Endothelial cell (in vitro differentiated cells): Measurements from ENCODE around the gene NCCRP1. TPM values are rescaled to one million over a fixed set of nuclear protein-coding genes. Genes with fewer than 3 reads are reported as not detected.

ENCODE experiments used
- DNase-seq: peaks from one replicate; pipeline ENCODE4 v3.0.0; 2021; ENCODE audit warnings: low spot score
- H3K27ac Mint-ChIP-seq: one replicate; pipeline ENCODE4 v1.8.0; 2021; ENCODE audit warnings: mixed read lengths, inconsistent platforms; ENCODE audit not compliant: unreplicated experiment
- H3K27me3 Mint-ChIP-seq: one replicate; pipeline ENCODE4 v1.8.0; 2021; ENCODE audit warnings: mild to moderate bottlenecking, moderate library complexity, mixed read lengths, inconsistent platforms; ENCODE audit not compliant: unreplicated experiment
- H3K36me3 Mint-ChIP-seq: one replicate; pipeline ENCODE4 v1.8.0; 2021; ENCODE audit warnings: mild to moderate bottlenecking, low read depth, mixed read lengths, inconsistent platforms; ENCODE audit not compliant: unreplicated experiment
- H3K4me1 Mint-ChIP-seq: one replicate; pipeline ENCODE4 v1.8.0; 2021; ENCODE audit warnings: mild to moderate bottlenecking, mixed read lengths, inconsistent platforms; ENCODE audit not compliant: unreplicated experiment
- H3K4me3 Mint-ChIP-seq: one replicate; pipeline ENCODE4 v1.8.0; 2021; ENCODE audit warnings: mild to moderate bottlenecking, mixed read lengths, inconsistent platforms; ENCODE audit not compliant: unreplicated experiment
- H3K9me3 Mint-ChIP-seq: one replicate; pipeline ENCODE4 v1.8.0; 2021; ENCODE audit warnings: mixed read lengths, inconsistent platforms; ENCODE audit not compliant: unreplicated experiment
- total RNA-seq: library from RNA; stranded (reverse); fragmentation: NEBNext Ultra II Directional; extraction: Animal tissue kit (Norgen Biotek cat#: 25700); gene quantifications from one replicate; pipeline ENCODE4 v1.2.1, GENCODE V29; 2021; ENCODE audit not compliant: unreplicated experiment
- TF ChIP-seq, protein P1 (sequence below): fragments of 200-600 bp; sonication (generic); IDR thresholded peaks from one replicate; pipeline ENCODE4 v1.5.0; 2021; ENCODE audit warnings: antibody characterized with exemption; ENCODE audit not compliant: unreplicated experiment

The NCCRP1 gene
- total RNA-seq, 1 donor from 2014 or later: not detected

DNA sequence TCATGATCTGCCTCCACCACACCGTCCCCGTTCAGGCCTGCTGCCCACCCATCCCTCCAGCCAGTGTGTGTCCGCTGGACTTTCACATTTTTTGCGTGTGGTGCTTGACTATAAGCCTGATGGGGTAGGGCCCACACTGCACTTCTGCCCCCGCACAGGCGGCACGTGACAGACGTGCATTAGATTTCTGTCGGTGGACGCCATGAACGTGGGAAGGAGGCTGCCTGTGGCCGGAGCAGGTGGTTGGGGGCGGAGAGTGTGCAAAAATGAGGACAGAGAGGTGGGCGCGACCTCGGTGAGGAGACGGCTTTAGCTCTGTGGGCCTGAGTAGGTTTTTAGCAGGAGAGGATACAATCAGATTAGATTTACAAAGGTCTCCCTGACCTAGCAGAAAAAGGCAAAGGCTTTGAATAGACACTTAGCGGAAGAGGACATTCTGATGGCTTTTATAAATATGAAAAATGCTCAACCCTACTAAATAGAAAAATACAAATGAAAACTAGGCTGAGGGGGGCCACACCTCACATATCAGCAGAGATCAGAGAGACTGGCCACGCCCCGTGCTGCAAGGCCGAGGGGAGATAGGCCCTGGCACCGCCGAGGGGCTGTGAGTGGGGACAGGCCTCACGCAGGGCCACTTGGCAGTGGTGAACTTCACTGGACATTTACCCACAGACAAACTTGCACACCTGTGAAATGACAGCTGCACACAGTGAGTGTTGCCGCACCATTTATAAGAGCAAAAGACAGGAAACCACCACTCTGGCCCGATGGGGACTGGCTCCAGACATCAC, 45.8 kb upstream of the NCCRP1 start:
- Mint-ChIP-seq H3K27me3 (peaks cover 3% of the 10 kb centered on the region), H3K36me3 (peaks cover 3% of the 10 kb centered on the region), H3K4me1 (peaks cover 28% of the 10 kb centered on the region), H3K9me3 (no peaks in the 10 kb centered on the region), H3K27ac (no peak overlapping the region), H3K4me3 (no peak overlapping the region)
- TF ChIP-seq, protein P1, sequence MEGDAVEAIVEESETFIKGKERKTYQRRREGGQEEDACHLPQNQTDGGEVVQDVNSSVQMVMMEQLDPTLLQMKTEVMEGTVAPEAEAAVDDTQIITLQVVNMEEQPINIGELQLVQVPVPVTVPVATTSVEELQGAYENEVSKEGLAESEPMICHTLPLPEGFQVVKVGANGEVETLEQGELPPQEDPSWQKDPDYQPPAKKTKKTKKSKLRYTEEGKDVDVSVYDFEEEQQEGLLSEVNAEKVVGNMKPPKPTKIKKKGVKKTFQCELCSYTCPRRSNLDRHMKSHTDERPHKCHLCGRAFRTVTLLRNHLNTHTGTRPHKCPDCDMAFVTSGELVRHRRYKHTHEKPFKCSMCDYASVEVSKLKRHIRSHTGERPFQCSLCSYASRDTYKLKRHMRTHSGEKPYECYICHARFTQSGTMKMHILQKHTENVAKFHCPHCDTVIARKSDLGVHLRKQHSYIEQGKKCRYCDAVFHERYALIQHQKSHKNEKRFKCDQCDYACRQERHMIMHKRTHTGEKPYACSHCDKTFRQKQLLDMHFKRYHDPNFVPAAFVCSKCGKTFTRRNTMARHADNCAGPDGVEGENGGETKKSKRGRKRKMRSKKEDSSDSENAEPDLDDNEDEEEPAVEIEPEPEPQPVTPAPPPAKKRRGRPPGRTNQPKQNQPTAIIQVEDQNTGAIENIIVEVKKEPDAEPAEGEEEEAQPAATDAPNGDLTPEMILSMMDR: no peak
- DNase-seq: no peak

DNA sequence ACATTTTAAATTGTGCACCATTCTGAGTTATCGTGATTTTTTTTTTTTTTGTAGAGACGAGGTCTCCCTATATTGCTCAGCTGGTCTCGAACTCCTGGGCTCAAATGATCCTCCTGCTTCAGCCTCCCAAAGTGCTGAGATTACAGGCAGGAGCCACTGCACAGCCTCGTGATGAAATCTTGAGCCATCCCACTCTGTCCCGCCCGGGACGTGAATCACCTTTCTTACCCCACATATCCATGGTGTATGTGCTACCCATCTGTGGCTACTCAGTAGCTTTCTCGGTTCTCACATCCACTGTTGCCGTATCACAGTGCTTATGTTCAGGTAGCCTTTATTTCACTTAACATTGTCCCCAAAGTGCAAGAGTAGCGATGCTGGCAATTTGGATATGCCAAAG, 44.7 kb upstream of the NCCRP1 start:
- H3K27ac Mint-ChIP-seq: no peak overlapping the region
- TF ChIP-seq, protein P1: no peak
- no peak for DNase-seq
- no peaks in the 10 kb centered on the region for H3K9me3 Mint-ChIP-seq
- peaks cover 3% of the 10 kb centered on the region for H3K27me3 Mint-ChIP-seq
- peaks cover 21% of the 10 kb centered on the region for H3K4me1 Mint-ChIP-seq
- H3K4me3 Mint-ChIP-seq: no peak overlapping the region
- H3K36me3 Mint-ChIP-seq: peaks cover 3% of the 10 kb centered on the region

DNA sequence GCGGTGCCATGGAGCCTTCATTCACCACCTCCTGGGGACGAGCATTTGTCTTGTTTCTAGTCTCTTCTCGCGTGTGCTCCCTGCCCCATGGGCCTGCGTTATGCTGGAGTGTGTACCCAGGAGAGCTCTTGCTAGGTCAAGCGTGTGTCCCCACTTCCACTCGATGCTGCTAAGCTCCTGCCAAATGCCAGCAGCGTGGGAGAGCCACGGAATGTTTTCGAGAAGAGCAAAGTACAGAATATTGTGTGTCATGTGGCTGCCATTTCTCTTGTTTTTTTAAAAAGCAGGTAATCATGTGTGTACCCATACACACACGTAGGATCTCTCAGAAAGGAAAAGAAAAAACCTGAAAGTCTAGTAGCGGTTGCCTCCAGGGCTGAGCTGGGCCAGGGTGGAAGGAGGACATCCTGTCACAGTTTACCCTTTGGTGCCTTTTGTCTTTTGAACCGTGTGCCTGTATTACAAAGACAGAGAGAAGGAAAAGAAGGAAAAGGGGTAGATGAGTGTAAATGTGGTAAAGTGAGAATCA, 42.6 kb upstream of the NCCRP1 start:
- peak overlapping the region; percentile 61 for H3K27ac Mint-ChIP-seq
- no peaks in the 10 kb centered on the region for H3K9me3 Mint-ChIP-seq
- H3K36me3 Mint-ChIP-seq: peaks cover 8% of the 10 kb centered on the region
- H3K4me1 Mint-ChIP-seq: peaks cover 27% of the 10 kb centered on the region
- H3K27me3 Mint-ChIP-seq: peaks cover 8% of the 10 kb centered on the region
- DNase-seq: no peak
- peak overlapping the region; percentile 40 for H3K4me3 Mint-ChIP-seq
- TF ChIP-seq, protein P1: no peak

DNA sequence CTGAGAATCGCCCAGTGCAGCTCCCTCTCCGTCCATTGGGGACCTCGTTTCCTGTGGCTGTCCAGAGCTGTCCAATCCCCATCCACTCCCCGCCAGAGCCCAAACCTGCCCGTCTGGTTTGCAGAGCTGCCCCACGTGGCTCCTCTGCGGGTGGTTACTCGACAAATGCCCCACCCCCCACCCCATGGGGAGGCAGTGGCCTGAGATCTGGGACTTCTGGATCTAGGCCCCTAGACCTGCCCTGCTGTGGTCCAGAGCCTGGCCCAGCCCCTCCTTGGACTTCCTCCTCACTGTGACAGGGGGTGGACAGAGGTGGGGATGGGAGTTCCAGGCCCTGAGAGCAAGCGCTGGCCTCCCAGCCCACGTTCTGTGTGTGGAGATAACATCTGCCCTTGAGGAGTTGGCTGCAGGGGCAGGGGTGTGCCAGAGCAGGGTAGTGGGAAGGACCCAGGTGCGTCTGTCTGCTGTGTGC, 42.1 kb upstream of the NCCRP1 start:
- Mint-ChIP-seq H3K4me3 (no peak overlapping the region), H3K36me3 (peaks cover 8% of the 10 kb centered on the region), H3K27me3 (peaks cover 8% of the 10 kb centered on the region), H3K27ac (no peak overlapping the region), H3K9me3 (no peaks in the 10 kb centered on the region), H3K4me1 (peaks cover 29% of the 10 kb centered on the region)
- TF ChIP-seq, protein P1: no peak
- DNase-seq: no peak

DNA sequence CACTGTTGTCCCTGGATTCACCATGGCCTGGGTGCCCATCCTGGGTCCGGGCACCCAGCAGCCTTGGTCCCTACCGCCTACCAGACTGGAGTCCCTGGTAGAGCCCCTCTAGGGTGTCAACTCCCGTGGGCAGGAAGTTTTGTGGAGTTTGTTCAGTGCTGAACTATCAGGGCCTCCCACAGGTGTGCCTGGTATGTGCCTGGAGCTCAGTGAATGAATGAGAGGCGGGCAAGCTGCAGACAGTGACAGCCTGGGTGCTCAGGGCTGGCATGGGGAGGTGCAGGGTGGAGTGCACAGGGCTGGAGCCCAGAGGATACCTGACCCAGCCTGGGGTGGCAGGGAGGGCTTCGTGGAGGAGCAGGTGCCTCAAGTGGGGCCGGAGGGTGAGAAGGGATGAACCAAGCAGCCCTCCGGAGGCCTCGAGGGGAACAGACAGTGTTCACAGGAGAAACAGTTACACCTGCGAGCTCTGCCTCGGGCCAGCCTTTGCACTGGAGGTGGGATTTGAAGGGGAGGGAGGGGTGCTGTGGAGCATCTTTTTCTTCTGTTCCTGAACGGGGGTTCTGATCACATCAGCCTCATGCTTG, 41.6 kb upstream of the NCCRP1 start:
- Mint-ChIP-seq H3K4me1 (peaks cover 31% of the 10 kb centered on the region), H3K9me3 (no peaks in the 10 kb centered on the region), H3K4me3 (no peak overlapping the region), H3K36me3 (peaks cover 8% of the 10 kb centered on the region), H3K27me3 (peaks cover 8% of the 10 kb centered on the region), H3K27ac (no peak overlapping the region)
- TF ChIP-seq, protein P1: no peak
- DNase-seq: no peak
